Adrenal gland (tissue), 5 donors: ENCODE results near the gene BBLN.

Source experiments
- POLR2A ChIP-seq, 2 donors: fragments of 450-650 bp; IDR thresholded peaks; one replicate each; pipeline ENCODE4 v1.6.1; 2017; ENCODE audit warnings: antibody characterized with exemption in 2 of 2, mild to moderate bottlenecking in 2 of 2, moderate library complexity in 1 of 2
- TF ChIP-seq, protein P1 (sequence below), 6 experiments: fragments of 450-650 bp in 4 of 6; fragments of 200-600 bp in 2 of 6; sonication (generic) in 1 of 6; IDR thresholded peaks; 1 replicate in 5 of 6; 2 replicates in 1 of 6; pipeline versions ENCODE4 v1.5.1 to v1.8.0; 2016 to 2021; ENCODE audit warnings: antibody characterized with exemption in 6 of 6, mild to moderate bottlenecking in 2 of 6, moderate library complexity in 1 of 6
- donor health status: DM: no; HTN: no; CAD: no.

DNA sequence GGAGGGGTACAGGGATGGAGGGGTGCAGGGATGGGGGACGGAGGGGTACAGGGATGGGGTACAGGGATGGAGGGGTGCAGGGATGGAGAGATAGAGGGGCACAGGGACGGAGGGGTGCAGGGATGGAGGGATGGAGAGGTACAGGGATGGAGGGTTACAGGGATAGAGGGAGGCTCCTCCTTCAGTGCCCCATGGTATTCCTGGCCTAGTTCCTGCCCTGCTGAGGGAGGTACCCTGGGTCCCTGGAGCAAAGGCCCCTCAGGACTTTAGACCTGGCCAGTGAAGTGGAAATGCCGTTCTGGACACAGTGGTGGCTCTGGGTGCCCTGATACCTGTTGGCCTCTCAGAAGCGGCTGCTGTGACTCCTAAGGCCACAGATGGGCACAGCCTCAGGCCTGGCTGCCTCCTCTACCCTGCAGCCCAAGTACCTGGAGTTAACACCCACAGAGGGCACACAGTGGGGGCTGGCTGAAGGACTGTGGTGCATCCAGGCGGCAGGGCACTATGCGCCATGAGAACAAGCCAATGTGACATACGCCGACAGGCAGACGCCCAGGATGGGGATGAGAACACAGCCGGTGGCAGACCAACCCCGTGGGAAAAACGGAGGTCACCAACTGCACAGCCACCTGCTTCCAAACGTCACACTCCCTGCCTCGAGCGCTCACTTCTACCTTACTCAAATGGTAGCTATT lies 40.9 kb upstream of the BBLN start:
- TF ChIP-seq, protein P1, sequence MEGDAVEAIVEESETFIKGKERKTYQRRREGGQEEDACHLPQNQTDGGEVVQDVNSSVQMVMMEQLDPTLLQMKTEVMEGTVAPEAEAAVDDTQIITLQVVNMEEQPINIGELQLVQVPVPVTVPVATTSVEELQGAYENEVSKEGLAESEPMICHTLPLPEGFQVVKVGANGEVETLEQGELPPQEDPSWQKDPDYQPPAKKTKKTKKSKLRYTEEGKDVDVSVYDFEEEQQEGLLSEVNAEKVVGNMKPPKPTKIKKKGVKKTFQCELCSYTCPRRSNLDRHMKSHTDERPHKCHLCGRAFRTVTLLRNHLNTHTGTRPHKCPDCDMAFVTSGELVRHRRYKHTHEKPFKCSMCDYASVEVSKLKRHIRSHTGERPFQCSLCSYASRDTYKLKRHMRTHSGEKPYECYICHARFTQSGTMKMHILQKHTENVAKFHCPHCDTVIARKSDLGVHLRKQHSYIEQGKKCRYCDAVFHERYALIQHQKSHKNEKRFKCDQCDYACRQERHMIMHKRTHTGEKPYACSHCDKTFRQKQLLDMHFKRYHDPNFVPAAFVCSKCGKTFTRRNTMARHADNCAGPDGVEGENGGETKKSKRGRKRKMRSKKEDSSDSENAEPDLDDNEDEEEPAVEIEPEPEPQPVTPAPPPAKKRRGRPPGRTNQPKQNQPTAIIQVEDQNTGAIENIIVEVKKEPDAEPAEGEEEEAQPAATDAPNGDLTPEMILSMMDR (IDR thresholded peaks at IDR 0.05): no peak
- no peak for TF ChIP-seq POLR2A (IDR thresholded peaks at IDR 0.05)
